ENCODE results near the gene SORBS1.

SORBS1 gene

DNA sequence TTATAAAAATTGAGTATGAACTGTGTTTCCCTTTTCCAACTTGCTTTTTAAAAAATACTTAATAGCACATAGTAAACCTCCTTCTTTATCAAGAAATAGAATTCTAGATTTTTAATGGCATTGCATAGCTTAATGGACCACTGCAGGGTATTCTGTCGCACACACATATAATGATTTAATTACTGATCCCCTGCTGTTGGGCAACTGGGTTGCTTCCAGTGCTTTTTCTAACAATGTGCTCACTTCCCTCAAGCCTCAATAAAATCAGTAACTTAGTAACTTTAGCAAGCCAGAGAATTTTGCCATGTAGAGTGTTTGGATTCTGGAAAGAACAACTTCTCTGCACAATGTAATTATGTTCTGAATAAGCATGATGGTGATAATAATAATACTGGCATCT, 221.3 kb downstream of the SORBS1 start:
- no peak for DNase-seq

DNA sequence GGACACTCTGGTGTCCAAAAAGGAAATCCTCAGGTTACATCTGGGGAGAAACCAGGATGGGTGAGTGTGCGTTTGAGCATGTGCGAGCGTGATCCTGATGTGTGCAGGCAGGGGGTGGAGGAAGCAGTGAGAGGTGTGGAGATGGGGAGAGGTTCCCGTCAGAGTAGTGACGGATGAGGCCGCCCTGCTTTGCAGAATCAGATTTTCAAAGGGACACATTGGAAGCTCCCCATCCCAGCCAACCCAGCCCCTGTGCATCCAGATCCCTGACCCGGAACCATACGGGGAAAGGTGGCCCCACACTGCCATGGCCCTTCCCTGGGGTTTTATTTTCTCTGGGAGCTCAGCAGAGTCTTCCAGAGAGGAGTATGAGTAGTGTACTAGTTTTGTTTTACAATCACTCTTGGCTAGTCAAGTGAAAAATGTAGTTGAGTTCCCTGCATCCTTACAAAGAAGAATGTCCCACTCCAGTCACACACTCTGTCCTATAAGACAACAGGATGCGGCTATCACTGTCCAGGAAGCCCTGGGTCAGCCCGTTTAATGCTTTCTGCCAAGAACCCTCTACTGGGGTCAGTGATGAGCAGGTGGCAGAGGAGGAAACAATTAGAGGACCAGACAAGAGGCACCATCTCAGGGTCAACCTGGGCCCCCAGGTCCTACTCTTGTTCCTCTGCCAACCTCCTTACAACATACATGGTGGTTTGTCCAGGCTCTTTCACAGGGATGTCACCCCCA, 223.6 kb downstream of the SORBS1 start:
- no peak for DNase-seq

DNA sequence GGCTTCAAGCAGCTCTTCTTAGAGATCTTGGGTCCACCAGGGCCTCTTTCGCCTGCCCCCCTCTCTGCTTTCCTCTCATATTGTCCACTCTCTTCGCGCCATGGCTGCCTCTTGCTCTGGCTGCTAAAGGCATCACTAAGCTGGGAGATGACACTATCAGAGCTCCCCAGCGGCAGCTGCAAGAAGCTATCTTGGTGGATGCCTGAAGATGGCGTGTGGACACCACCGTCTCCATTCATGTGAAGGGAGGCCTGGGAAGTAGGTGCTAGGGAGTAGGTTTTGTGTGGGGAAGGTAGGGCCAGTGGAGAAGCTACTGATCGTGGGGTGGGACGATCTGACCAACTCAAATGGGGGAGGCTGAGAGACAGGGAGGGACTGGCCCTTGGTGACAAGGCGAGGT, 224.5 kb downstream of the SORBS1 start:
- DNase-seq = no peak

DNA sequence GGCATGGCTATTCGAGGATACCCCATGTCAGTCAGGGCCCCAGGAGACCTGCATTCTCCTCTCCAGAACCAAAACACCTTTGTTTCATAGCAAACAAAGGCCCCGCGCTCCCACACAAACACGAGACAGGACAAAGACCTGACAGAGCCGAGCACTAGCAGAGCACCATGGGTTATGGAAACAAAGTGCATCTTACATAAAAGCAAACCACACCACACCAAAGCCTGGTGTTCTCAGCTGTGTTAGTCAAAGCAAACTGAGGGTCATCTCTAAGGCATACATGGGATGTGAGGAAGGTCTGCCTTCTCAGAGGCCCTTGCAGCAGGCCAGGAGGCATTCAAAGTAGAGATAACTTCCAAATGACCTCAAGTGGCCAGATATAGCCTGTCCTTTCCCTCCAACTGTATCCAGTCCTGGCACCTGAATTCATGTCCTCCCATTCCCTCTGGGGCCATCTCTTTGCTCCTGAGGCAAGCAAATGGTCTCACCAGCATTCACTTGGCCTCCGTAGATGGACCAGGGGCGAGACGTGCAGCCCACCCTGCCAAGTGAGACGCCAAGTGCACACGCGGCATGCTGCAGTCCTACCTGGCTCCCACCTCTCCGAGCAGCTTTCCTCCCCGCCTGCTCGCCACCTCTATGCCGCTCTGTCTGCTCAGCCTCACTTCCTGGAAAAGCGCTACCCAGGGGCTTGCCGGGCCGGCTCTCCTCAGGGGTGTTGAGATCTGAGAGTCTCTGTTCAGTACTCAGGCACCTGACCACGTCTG, 225.1 kb downstream of the SORBS1 start:
- no peak for DNase-seq

DNA sequence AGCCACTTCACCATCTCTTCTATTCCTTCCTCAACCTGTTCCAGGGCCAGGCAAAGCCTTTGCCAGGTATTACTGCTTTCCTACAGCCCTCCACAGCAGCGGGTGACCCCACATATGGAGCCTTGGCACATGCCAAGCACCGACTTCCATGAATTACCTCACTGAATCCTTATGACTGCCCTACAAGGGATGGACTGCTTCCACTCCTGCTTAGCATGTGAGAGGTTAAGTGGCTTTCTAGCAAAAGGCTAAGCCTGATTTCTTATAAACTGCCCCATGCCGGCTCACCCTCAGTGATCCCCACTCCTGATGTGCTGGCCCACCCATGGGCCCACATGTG, 226.4 kb downstream of the SORBS1 start:
- no peak for DNase-seq

DNA sequence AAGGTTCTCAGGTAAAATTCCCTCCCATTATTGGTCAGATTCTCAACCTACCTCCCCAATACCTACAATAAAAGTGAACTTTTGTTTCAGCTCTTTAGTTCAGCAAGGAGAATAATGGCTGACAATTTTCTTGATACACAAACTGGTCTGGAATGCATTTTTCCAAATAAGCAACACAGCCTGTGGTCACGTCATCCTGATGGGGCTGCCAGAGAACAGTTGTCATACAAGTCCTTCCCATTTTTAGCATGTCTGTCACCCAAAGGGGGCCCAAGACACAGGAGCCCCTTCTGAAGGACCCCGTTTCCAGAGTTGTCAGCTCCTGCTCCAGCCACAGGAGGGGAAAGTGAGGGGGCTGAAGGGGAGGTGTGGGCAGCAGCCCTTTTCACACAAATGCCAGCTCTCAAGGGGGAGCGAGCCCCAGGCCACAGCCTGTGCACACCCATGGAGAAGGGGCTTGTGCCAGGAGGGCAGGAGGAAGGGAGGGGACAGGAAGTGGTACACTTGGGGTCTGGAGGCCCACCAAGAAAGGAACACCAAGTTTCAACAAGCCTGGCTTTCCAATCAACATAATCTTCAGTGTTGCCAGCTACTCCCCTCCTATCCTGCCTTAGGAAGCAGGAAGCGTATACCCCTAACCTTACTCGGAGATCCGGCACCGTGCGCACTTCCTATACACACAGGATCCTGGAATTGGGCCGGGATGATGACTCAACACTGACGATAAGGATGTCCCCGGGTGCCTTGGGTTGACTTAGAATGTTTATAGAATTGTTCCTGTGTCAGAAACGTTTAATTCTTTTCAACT, 227.0 kb downstream of the SORBS1 start:
- DNase-seq = peak; percentile 70

DNA sequence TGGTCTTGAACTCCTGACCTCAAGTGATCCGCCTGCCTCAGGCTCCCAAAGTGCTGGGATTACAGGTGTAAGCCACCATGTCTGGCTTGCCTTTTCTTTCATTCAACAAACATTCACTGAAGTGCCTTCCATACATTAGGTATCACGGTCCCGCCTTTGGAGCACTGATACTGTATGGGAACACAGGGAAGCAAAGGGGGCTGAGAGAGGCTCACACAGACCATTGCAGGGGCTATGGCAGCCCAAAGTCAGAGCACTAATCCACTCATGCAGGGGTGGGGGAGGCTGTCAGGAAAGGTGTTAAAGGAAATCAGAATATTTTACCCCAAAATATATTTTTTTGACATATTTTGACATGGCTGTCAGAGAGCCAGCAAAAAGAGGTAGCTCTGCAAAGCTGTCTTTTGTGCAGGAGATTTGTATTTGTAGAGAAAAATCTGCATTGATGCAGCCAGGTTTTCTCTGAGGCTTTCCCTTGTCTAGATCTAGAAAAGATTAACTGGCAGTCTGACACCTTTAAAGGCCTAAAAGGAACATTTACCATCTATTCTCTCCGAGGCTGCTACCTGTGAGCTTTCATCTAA, 228.4 kb downstream of the SORBS1 start:
- no peak for DNase-seq

DNA sequence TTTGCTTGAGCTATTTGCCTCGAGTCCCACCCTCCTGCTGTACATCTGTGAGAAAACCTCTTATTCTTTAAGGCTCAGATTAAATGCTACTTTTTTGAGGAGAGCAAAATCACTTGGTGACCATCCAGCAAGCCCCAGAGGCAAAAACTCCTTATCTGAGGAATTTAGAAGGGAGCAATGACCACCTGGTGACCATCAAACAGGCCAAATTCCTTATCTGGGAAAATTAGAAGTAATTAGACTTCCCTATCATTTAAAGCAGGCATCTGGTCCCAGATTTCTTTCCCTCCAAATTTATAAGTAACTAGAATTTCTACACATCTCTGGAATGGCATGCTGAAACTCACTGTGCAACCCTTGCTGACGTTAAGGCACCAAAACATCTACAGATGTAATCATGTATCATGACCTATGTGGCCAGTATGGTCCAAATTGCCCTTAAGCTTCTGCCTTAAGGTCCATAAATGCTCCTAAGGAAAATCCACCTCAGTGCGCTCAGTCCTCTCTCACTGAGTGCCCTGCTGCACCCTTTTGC, 229.5 kb downstream of the SORBS1 start:
- no peak for DNase-seq

DNA sequence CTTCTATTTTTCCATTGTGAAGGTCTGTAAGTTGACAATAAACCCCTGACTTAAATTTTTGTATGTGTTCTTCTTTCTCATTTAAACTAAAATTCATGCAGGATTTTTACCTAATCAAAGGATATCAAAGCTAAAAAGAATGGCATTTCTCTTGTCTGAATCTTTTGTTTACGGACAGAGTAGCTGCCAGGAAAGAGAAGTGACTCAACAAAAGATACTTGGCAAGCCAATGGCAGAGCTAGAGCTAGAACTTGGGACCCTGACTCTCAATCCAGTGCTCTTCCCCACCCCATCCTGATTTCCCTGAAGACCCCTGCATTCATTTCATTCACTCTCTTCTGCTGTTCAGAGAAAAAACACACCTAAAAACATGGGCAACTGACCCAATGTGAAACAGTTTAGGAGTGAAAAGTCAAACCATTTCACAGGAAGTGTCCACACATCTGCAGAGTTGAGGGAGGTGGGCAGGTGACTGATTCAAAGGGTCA, 230.2 kb downstream of the SORBS1 start:
- no peak for DNase-seq

DNA sequence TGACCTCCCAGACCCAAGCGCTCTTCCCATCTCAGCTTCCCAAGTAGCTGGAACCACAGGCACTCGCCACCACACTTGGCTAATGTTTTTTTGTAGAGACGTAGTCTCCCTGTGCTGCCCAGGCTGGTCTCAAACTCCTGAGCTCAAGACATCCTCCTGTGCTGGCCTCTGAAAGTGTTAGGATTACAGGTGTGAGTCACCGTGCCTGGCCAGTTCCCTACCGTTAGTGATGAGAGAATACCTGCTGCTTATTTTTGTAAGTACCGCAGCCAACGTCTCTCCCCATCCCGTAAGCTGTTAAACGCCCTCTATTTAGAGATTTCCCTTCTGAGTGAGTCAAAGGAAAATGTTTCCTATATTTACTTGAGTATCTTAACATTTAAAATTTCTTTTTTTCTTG, 231.9 kb downstream of the SORBS1 start:
- DNase-seq = no peak

DNA sequence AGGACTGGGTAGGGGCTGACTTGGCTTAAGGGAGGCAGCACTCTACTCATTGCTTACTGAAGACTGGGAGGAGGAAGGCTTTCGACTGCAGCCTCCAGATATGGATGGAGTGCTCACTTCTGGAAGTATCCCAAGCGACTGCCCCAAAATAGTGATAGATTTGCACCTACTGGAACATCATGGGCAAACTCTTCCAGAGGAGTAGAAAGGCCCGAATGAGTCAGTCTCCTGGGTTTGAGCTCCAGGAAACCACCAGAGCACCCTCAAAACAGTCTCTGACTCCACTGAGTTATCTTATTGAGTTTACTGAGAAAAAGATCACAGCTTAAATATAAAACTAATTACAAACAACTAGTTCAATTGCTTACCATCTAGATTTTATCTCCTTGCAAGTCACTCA, 233.2 kb downstream of the SORBS1 start:
- no peak for DNase-seq

DNA sequence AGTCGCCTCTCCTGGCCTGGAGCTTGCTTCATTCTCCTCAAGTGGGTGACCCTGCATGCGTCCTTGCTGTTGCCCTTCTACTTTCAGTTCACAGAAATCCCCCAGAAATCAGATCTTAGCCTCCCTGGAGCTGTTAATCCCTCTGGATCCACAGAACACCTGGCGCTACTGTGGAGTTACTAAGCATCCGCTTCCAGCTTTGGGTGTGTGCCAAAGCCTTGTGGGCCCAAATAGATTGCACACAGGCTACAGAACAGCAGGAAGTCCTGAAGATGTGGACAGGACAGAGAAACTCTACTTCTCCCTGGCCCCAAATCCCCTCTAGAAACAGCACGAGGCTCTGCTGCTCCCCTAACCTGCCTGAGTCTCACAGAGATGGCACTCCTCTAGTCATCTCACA, 233.8 kb downstream of the SORBS1 start:
- peak; percentile 68 for DNase-seq

DNA sequence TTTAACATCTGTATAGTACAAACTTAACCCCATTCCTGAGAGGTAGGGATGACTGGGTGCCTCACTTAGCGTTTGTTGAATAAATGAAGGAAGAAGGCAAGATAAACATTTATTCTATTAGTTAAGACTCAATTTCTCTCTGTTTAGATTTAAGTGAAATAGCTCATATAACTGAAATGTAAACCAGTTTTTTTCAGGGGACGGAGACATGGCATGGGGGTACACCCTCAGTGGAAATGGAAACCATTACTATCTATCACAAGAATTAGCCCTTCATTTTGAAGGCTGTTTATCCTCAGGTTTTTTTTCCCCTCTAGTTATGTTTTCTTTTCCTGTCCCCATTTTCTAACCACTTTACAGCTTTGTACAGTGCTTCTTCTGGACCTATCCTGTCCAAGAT, 234.8 kb downstream of the SORBS1 start:
- DNase-seq = no peak

DNA sequence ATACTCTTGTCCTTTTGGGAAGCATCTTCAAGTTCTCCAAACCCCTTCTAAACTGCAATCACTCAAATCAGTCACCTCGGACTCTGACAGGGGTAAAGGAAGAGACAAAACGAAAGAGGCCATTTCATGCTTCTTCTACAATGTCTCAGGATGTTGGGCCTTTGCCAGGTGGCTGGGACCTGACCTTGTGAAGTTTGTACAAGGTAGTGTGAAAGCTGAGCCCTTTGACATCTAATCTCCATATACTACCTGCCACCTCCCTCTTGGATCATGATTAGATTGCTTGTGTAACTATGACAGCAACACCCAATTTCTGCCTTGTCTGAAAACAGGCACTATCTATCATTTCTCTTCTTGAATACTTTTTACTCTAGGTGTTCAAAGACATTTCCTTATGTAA, 235.3 kb downstream of the SORBS1 start:
- DNase-seq = no peak

DNA sequence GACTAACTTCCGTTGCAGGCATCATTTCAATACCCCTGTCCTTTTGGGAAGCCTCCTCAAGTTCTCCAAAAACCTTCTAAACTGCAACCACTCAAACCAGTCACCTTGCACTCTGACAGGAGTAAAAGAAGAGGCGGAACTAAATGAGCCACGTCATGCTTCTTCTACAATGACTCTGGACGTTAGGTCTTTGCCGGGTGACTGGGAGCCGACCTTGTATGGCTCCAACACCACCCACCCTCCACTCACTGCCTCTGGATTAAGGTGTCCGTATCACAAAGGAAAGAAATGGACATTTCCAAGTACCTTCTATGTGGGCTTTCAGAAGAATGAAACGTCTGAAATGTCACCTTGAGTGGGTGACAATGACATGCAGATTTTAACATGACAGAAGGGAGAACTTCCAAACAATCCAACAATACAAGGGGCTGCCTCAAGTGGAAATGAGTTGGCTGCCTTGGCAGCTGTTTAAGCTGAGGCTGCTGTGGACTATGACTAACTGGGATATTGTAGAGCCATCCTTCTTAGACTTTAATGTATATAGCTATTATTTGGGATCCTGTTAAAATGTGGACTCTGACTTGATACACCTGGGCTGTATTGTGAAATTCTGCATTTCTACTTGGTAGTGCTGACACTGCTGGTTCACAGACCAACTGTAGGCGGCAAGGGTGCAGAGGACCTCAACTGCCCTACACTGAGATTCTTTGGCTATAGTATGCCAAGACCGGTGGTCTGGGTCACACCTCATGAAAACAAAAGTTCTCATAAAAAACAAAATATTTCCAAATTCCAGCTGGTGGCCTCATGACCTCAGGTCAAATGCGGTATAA, 236.5 kb downstream of the SORBS1 start:
- no peak for DNase-seq

DNA sequence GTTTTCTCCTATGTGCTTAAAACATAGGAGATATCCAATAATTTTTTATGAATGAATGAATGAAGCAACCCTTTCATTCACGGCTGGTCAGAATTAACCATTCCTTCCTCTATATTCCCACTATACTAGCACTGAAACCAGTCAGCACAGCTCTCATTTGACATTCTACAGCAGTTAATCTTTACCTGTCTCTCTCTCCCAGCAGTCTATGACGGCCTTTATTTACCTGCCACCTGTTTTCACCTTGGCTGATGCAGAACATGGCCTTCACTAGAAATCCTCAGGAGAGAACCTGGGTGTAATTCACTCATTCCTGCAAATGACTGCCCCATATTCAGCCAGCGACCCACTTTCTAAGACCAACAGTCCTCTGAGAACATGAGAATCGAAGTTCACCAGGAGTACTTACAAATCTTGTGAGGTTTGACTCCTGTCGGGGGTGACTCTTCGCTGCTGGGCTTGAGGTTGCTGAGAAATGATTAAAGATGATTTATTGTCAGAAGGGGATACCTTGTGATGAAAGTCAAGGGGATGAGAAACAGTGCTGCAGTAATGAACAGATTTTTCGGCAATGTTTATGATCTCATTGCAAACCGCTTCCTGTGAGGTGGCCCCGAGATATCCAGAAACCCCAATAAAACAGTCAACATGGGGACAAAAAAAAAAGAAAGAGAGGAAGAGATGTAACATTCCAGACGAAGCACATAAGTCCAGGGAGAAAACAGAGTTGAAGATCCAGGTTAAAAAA, 239.4 kb downstream of the SORBS1 start:
- no peak for DNase-seq

DNA sequence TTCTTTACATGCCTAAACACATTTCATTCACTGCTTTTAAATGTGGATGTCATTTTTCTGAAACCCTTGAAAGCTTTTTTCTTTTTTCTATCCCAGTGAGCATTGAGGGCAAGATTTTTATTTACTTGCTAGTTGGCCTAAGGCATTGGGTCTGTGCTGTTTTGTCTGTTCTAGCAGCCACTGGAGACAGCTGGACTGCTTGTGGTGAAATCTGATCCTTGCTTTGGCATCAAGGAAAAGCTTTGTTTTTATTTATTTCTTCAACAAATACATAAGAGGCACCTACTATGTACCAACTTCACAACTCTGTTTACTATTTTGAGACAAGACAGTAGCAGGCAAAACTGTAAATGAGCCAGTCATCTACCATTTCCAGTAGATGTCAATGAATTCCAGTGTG, 241.9 kb downstream of the SORBS1 start:
- DNase-seq = no peak

DNA sequence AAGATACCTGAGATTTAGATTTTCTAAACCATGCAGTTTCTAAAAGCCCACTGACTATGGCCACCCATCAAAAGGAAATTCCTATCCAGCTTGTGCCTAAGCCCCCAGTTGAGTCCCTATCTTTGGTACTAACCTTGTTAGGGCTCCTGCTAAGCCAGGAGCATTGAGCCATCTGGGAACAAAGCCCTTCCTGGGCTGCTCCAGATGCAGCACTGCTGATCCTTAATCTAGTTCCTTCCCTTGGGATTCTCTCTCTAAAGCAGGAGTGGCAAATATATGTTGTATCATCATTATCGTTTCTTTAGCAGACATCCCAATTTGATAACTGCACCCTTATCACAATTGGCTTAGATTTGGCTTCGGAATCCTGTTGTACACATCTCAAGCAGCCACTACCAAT, 245.7 kb downstream of the SORBS1 start:
- DNase-seq = no peak

DNA sequence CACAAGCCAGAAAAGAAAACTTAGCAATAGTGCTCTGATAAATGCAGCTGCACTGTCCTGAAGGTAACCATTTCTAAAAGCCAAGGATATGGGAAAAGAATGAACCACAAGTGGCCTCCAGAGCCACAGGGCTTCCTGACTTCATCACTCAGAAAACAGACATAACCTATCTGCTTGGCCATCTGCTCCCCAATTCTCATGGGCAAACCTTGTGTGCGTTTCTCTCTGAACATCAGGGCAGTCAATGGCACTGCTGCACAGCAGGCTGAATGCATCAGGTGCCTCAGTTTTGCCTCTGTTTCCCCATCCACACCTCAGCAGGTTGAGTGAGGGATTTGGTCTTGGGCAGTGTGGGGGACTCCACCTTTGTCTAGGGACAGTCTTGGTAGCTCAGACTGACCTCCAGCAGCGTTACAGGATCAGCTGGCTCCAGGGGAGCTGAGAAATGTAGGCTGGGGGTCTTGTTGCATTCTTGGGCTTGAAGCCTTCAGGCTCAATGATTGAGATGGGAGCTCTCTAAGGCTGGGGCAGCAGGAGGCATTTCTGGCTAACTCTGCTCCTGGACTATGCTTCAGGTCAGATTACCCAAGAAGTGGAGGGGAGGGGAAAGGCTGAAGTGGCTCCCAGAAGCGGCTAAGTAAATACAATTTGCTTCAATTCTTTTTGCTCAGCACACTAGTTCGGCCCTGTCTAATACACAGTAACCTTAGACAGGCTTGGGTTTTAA, 246.8 kb downstream of the SORBS1 start:
- no peak for DNase-seq

DNA sequence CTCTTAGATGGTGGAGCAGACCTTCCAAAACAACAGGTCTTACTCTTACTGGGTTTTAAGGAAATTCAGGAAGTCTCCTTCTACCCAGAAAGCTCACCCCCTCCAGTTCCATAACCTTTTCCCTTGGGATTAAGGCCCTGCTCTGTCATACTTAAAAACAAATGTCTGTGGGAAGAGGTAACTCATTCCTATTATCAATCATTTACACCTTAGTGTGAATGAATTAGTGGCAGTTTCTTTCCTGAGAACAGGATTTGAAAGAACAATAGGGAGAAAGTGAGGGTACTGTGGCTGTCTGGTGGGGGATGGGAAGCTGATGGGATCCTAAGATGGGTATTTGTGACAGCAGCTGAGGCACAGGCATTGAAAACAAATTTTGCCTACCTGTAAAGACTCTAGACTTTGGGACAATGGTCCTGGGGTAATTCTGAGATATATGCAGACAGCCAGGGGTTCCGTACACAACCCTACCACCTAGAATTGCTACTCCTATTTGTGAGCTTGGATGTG, 248.1 kb downstream of the SORBS1 start:
- DNase-seq = no peak
